Sciatic nerve (tissue), 2 donors: ENCODE measurements around the gene ADAM33. TPM values are rescaled to one million over a fixed set of nuclear protein-coding genes. Genes with fewer than 3 reads are reported as not detected.

ENCODE experiments used
- ATAC-seq: fragments of 200-7000 bp; cut with Tn5 transposase; one replicate; pipeline ENCODE4 v1.9.1; 2020; ENCODE audit warnings: mild to moderate bottlenecking, moderate library complexity
- DNase-seq: peaks from one replicate; pipeline ENCODE4 v3.0.0-alpha.2; 2020; ENCODE audit warnings: low spot score
- intact Hi-C: fragments of 100-400 bp; cut with DNase I; formaldehyde crosslinking; loops from one replicate; pipeline ENCODE4 v1.14.2; 2022
- total RNA-seq: library from RNA; stranded (reverse); fragmentation: NEBNext Ultra II Directional; extraction: Animal tissue kit (Norgen Biotek cat#: 25700); gene quantifications from one replicate; pipeline ENCODE4 v1.2.1, GENCODE V29; 2021
- donor health status: DM: no; HTN: no; CAD: no.
- donor health status: DM: no; HTN: no; CAD: no.

Gene ADAM33
- total RNA-seq, 1 donor from 2014 or later, result 117 TPM

DNA sequence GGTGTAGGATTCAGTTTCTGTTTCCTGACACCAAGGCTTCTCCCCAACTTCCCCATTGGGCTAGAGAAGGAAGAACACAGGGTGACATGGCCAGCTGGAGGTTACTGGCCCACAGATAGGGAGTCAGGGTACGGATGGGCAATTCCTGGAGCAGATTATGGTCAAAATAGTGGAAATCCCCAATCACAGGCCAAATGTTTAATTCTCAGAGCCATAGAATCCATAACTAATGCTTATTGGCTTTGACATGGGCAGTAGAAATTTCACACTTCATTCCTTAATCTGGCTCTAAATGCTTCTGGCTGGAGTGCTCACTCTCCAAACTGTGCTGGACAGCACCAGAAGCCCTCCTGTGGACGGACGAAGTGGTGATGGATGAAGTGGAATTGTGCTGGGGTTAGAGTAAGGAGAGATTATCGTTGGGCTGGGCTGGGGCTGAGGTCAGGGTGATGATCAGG lies 29.7 kb upstream of the ADAM33 start:
- no peak for DNase-seq
- peak; percentile 14 for ATAC-seq
- intact Hi-C loops, result loop anchor here (2.0 kb wide), 1 partner anchor 35 kb away; no protein-coding TSS in a partner anchor

DNA sequence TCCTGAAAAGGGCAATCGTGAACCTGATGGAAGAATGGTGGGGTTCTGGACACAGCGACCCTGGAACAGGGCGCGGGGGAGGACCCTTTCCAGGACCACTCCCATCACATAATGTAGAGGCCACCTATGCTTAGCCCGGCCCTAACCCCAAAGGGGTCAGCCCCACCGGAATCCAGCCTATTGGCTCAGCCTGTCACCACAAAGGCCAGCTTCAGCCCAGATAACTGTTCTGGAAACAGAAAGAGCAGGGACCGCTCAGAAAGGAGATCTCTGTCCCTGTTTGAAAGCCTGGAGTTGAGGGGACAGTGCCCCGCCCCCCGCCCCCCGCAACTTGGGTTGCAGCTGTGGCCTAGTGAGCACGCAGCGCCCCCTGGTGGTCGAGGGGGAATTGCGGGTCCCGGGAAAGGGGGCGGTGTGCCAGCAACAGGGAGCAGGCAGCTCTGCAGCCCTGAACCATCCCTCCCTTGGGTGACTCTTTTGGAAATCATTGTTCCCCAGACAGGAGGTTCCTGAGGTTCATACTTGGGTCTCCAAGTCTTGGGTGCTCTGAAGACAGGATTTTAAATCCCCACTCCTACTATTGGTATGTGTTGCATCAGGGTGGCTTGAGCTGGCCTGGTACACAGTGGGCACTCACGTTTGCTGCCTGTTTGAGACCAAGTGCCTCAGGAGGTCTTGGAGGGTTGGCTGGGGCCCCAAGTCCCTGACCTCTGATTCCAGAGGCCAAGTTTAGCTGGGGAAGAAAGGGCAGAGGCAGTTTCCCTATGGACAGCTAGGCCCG lies 29.1 kb upstream of the ADAM33 start:
- ATAC-seq, result peak; percentile 75
- peak; percentile 89 for DNase-seq
- intact Hi-C loops, result loop anchor here (2.0 kb wide), 1 partner anchor 34 kb away; no protein-coding TSS in a partner anchor

DNA sequence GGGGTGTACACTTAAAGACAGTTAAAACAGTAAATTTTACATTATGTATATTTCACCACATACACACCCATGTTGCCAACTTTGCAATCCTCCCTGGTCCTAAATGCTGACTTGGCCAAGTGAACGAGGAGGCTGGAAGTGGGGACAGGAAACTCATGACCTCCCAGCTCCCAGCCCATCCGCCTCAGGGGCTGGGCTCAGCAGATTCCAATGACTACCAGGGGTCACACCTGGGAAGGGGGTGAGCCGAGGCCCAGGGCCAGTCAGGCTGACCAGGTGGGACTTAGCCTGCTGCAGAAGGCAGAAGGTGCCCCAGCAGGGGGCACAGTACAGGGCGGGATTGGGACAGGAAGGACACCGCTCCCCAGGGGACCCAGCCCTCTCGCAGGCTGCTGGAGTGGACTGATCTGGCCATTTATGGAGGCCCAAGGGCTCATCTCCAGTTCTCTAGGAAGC lies 28.2 kb upstream of the ADAM33 start:
- DNase-seq (no peak), ATAC-seq (peak; percentile 23)
- intact Hi-C loops, result loop anchor here (2.0 kb wide), 1 partner anchor 33 kb away; no protein-coding TSS in a partner anchor

DNA sequence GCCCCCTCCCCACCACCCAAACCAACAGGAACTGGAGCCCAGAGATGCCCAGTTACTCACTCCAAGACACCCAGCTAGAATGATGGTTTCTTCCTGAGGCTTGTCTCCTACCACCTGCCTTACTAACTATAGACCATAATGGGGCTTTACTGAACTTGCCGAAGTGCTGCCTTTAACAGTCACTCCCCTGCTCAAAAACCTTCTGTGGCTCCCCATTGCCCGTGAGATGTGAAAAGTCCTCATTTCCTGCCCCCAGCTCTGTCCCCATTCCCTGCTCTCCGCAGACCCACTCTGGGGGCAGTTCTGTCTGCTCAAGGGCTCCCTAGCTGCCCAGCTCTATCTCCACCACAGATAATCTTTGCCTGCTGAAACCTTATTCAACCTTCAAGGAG lies 25.7 kb upstream of the ADAM33 start:
- intact Hi-C loops, result no loop called here

DNA sequence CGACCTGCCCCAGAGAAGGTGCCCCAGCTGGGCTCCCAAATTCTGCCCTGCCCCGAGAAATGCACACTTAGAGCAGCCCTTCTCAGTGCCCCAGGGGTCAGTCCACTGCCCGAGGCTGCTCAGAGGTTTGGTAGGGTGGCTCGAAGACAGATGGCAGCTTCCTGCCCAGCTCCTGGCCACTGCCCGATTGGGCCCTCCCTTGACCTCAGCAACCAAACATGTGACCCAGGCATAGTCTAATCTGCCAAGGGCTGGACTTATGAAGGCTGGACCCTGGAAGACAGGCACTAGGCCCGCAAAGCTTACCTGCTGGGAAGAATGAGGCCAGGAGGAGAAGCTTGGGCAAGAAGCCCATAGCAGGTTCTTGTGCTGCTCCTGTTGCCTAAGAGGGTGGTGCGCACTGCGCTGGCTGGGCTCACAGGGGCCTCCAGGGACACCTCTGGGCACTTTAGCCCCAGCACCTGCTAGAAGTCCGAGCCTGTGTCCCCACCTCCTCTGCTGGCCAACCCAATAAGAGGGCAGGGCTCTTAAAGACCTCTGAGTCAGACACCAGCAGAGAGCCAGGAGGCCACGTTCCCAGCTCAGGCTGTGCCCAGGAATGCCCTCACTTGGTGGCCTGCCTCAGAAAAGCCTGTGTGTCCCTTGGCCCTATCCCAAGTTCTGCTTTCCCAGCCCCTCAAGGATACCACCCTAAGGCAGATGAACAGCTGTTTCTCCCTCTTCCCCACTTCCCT lies 25.1 kb upstream of the ADAM33 start:
- intact Hi-C loops, result no loop called here
- DNase-seq (no peak), ATAC-seq (no peak)

More for the DNA sequence above, 25.7 kb upstream of the ADAM33 start:
- ATAC-seq (no peak), DNase-seq (no peak)

DNA sequence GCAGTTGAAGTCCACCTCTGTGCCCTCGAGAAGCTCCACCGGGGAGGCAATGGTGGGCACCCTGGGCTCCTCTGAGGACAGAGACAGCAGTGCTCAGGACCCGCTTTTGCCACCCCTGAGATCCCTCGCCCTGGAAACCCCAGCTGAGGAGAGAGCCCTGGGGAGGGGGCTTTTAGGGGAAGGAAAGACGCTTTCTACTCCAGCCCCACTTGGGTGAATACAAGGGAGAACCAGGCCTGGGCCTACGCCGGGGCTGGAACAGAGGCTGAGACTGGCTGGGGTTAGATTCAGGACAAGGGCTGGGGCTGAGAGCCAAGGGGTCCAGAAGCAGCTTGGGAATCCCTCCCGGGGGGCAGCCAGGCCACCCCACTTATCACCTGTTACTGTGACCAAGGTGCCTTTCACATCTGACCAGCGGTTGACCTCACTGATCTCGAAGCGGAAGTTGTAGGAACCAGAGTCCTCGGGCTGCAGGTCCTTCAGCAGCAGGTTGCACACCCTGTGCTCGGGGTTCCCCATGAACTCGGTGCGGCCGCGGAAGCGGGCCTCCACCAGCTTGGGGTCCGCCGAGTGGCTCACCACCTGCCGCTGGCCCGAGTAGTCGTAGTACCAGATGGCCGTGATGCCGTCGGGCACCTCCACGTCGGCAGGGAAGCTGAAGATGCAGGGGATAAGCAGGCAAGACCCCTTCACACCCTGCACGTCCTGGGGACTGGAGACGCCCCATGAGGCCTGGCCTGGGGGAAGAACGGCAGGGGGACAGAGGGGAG lies 24.3 kb upstream of the ADAM33 start:
- DNase-seq (no peak), ATAC-seq (no peak)
- intact Hi-C loops, result no loop called here

DNA sequence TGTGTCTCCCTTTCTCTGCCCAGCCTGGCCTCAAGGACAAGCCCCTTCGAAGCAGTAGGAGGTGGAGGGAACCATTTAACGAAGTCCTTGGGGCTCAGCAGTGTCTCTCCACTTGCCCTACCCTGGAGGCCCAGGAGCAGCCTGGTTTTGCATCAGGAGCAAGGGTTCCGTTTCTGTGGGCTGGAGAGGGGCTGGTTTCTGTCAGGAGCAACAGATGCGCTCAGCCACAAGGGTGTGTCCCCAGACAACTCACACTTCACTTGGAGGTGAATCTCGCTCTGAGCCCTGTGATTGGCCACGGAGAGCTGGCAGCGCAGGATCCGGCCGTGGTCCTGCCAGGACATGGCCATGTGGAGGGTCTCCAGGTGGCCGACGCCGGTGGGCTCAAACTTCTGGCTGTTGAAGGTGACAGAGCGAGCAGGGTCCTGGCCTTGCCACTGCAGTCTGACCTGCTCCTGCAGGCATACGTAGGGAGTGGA lies 23.7 kb upstream of the ADAM33 start:
- intact Hi-C loops, result no loop called here
- no peak for ATAC-seq
- DNase-seq, result no peak

DNA sequence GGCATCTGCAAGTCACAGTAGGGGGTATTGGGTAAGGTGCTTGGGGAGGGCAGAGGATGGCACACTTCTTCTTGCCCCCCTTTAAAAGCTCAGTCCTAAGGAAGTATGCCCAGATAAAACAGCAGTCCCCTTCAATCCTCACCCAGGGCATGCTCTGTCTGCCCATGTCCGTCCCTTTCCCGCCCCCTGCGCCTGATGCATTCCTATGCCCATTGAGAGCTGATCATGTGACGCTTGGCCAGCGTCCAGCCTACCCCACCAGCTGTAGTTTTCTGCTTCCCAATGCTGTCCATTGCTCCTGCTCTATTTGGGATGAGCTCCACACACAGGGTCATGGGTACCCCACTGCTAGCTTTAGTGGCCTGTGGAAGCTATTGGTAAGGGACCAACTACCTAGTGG lies 22.3 kb upstream of the ADAM33 start:
- no peak for ATAC-seq
- intact Hi-C loops, result no loop called here
- no peak for DNase-seq

DNA sequence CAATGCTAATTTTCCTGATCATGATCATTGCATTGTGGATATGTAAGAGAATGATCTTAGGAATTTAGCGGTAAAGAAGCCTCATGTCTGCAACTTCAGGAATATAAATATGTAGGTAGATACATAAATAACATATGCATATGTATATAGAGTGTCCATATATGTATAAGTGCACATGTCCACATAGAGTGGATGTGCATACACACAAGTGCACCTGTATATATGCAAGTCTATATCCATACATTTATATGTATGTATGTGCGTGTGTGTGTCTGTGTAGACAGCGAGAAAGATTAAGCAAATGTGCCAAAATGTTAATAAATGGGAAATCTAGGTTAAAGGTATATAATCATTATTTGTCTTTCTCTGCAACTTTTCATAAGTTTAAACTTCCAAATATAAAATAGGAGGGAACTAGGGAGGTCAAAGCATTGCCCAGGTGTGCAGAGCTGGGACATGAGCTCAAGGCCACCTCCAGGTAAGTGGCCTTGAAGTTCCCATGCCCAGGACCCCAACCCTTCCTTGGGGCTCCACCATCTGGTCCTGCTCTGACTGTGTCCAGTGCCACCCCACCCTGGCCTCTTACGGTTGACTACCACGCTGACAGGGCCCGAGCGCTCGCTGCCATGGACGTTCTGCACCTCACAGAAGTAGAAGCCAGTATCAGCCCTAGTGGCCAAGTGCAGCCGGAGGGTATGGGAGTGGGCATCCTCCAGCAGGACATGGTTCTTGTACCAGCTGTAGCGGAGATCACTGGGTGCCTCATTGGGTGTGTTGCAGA lies 21.0 kb upstream of the ADAM33 start:
- no peak for ATAC-seq
- no peak for DNase-seq
- intact Hi-C loops, result no loop called here

DNA sequence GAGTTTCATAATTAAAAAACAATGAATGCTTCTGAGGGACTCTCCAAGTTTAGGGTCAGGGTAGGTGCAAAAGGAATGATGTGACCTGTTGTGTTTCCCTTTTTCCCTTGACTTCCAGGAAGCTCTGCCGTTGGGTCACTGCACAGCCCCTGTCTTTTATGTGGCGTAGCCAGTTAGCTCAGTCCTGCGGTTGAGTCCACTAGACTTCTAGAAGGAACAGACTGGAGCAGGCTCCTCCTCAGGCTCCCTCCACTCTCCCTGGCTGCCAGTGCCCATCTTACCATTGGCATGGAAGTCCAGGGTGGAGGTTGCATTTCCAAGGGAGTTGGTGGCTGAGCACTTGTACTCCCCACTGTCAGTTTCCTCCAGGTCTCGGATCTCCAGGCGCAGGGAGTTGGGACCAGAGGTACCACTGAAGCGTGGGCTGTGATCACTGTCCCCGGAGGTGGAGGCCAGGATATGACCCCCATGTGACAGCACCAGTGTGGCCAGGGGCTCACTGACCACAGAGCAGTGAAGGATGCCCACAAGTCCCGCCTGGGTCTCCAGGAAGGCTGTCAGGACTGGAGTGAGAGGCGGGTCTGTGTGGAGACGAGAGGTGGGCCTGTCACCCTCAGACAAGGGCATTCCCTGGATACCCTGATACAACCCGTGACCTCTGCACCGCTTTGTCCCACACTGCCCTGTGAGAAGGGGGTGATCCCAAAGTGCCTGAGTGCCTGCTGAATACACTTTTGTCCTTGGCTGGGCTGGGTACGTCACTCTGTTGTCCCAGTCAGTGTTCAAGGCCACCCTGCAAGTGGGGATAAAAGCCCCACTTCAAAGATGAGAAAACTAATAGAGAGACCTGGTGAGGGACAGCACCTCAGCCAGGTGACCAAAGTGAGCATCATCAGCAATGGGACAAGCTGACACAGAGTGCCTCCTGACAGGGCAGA lies 19.5 kb upstream of the ADAM33 start:
- ATAC-seq (no peak), DNase-seq (no peak)
- intact Hi-C loops, result no loop called here

DNA sequence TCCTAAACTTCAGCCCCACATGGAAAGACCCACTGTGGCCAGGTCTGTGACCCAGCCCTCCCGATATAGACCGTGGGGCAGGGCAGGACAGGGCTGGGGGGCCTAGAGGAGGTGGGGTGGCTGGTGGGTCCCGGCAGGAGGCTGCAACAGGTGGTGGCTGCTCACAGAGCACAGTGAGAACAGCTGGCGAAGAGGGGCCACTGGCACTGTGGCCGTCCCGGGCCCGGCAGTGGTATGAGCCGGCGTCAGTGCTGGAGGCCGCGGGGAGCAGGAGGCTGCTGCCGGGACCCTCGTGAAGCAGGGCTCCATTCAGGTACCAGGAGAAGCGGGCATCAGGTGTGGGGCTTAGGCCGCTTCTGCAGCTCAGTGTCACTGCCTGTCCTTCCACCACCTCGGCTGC lies 17.2 kb upstream of the ADAM33 start:
- intact Hi-C loops, result no loop called here
- ATAC-seq (no peak), DNase-seq (no peak)

DNA sequence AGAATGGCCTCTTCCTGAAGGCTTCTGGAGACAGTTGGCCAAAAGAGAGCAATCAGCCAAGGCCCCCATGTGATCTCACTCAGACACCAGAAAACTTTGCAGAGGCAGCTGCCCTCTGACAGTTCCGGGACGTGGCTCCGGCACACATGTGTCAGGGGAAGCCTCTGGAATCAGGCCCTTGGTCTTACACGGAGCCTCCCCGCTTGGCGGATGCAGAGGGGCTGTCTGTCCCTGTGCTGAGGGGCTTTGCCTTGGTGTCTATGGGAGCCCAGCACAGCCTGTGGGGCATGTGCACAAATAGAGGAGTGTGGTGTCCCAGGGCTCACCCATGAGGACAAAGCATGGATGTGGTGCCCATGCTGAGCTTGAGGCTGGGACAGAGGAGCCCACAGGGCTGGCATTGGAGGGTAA lies 16.8 kb upstream of the ADAM33 start:
- no peak for DNase-seq
- no peak for ATAC-seq
- intact Hi-C loops, result no loop called here

DNA sequence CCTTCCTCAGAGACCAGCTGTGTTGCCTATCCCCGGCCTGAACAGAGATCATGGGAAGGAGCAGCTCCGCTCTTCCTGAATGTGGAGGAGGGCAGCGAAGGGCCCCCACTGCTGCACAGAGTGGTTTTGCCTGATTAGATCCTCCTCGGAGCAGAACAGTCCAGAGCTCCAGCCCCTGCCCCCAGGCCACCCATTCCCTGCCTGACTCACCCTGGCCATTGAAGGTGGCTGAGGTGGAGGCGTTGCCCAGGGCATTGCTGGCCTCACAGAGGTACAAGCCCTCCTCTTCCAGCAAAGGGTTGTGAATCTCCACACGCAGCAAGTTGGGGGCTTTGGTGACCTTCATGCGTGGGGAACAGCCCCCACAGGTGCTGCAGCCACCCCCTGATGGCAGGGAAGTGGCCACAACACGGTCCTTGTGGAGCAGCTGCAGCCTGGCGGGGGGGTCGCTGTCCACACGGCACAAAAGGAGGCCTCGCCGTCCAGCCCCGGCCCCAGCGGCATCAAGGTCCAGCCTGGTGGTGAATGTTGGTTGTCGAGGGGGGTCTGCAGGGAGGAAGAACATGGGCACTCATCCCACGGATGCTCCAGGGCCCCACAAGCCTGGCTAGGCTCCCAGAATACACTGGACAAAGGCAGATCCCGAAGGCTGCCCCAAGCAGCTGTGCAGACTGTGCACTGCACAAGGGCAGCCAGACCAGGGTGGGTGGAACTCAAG lies 15.9 kb upstream of the ADAM33 start:
- intact Hi-C loops, result no loop called here
- ATAC-seq, result no peak
- DNase-seq, result no peak

DNA sequence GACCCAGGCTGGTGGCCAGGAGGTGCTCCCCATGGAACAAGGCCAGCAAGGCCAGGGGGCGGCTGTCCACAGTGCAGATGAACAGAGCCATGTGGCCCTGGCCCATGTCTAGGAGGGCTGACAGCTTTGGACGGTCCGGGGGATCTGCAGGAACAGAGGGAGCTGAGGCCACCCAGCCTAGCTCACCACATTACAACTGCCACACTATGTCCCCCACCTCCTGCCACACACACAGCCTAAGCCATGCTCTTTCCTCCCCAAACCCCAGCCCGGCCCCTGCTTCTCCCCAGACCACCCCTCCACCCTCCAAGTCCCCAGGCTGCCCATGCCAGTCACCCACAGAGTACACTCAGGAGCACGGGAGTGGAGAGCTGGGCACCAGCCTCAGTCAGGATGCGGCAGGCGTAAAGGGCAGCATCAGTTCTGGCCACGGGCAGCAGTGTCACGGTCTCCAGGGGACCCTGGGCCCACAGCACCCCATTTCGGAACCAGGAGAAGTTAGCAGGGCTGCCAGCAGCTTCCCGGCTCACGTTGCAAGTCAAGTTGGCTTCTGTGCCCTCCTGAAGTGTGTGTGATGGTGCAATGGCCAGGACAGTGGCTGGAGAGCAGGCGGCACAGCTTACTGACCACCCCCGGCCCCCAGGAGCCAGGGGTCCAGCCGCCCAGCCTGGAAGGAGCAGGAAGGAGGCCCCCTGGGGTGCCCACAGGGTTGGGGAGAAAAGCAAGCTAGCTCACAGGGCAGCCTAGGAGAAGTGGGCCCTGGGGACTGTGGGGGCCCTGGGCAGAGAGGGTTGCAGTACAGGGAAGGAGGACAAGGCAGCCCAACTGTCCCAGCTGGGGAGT lies 15.2 kb upstream of the ADAM33 start:
- ATAC-seq (no peak), DNase-seq (no peak)
- intact Hi-C loops, result no loop called here

DNA sequence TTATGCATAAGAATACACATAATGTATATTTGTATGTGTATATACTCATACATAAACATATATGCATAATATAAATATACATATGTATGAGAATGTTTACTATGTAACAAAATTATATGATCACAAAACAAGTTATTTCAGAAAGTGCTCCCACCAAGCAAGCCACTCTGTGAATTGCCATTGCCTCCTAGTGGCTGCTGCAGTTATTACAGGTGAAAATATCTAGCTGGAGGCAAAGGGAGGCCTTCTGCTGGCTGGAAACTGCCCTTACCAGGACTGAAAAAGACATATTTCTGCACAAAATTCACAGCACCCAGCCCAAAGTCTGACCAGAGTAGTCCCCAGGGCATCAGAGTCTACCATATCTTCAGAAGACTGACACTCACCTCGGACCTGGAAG lies 14.4 kb upstream of the ADAM33 start:
- intact Hi-C loops, result no loop called here
- no peak for ATAC-seq
- DNase-seq, result no peak

DNA sequence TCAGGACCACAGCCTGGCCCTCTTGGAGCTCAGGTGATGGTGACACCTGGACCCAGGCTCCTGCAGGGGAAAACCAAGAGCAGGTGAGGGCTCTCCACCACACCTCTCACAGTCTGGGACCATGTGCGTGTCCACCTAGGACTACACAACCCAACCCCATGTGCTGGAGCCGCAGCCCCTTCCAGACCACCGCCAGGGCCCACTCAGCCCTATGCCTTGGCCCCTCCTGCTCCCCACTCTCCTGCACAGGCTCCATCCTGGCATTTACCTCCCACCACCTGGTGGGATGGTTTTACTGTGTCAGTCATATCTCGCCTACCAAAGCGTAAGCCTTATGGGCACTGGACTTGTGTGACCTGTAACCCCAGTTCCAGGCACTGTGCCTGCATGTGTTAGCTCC lies 13.1 kb upstream of the ADAM33 start:
- DNase-seq, result no peak
- ATAC-seq, result no peak
- intact Hi-C loops, result no loop called here
